HG03354 (cell line): ENCODE measurements around the gene FXYD5.

Experiments
- ATAC-seq: cut with Tn5 transposase; IDR thresholded peaks from one replicate; pipeline ENCODE4 v1.9.1; 2021; ENCODE audit warnings: mild to moderate bottlenecking; ENCODE audit not compliant: unreplicated experiment, poor library complexity, severe bottlenecking

FXYD5 gene

DNA sequence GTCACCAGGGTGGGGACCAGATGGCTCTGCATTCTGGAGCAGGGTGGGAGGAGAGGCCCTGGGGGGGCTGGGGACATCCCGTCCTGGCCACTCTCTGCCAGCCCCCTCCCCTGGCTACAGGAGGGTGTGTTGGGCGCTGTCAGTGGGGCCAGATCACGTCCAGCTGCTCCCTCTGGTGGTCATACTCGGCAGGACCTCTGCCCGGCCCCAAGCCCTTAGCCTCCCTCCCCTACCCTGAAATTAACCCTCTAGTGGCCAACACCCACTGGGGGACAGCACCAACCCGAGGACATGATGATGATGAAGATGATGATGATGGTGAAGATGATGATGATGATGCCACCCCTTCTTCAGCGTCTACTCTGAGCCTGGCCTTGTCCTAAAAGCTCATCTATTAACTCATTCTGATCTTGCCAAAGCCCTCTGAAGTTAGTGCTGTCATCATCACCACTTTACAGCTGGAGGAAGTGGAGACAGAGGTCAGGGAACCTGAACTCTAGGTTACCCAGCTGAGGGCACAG lies 19.1 kb upstream of the FXYD5 start:
- ATAC-seq, result peak; percentile 58

DNA sequence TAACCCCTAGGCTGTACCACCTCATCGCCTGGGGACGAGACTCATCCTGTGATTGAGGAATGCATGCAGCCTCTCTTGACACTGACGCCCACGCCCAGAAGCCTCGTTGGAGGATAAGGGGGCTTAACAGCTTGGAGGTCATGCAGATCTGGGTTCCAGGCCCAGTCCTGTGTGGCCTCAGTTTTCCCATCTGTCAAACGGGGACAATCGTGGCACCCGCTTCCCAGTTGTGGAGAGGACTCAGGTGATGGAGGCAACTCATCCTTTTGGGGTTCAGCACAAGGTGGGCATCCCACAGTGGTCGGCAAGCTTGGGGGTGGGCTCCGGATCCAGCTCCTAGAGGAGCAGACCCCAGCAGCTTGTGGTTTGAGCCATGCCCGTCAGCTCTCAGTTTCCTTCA lies 18.3 kb upstream of the FXYD5 start:
- ATAC-seq, result no peak

GRCh38 chr19:35136977-35137702 lies 17.4 kb upstream of the FXYD5 start:
- no peak for ATAC-seq

DNA sequence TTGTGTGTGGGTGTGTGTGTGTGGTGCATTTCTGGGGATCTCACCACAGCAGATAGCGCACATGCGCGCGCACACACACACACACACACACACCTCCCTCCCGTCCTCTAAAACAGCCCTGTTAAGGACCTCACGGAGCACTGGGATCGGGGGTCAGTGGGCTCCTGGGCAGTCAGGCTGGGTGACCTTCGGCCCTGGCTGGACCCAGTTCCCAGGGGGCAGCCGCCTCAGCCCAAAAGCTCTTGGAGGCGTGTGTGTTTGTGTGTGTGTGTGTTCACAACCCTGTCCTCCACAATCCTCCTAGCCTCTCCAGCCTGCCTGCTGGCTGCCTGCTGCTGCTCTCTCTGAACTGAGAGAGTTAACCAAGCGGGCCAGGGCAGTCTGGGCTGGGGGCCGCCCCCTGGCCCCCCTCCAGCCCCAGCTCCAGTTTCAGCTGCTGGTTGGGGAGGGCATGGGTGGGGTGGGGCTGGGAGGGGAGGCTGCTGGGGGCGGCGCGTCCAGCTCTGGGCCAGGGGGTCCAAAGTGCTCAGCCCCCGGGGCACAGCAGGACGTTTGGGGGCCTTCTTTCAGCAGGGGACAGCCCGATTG lies 16.1 kb upstream of the FXYD5 start, which contains the start of gene FXYD1:
Gene FXYD1 (plus strand): TSS at position 520 of the 588 bp plus-strand sequence. CDS start 1,256 bp downstream, outside the sequence.
- ATAC-seq, result no peak

- ATAC-seq, result no peak
Measured at GRCh38 chr19:35140207-35140961, 14.2 kb upstream of the FXYD5 start.

GRCh38 chr19:35140962-35141836 lies 13.3 kb upstream of the FXYD5 start:
- ATAC-seq, result peak; percentile 71

- ATAC-seq, result peak; percentile 18
Measured at GRCh38 chr19:35141837-35142605, 12.5 kb upstream of the FXYD5 start.

- ATAC-seq, result no peak
Measured at GRCh38 chr19:35142606-35143230, 11.8 kb upstream of the FXYD5 start.

GRCh38 chr19:35143231-35143715 lies 11.3 kb upstream of the FXYD5 start, which contains the start of gene FXYD7:
TSS of gene FXYD7 (plus strand) at chr19:35143255. CDS start at chr19:35143334, 79 bp downstream.
- no peak for ATAC-seq

DNA sequence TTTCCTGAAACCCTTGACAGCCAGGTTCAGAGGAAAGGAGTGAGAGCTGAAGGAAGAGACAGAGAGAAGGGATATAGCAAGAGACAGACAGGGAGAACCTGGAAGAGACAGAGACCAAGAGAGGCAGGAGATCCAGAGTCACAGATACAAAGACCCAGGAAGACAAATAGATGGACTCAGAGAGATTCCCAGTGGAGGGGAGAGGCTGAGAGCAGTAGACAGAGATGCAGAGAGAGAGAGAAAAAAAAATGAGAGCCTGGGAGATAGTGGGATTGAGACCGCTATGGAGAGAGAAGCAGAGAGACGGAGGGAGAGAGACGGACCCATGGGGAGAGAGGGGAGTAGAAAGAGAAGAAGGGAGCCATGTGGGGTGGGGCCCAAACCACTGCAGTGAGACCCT lies 10.7 kb upstream of the FXYD5 start:
- no peak for ATAC-seq

- ATAC-seq, result no peak
Measured at GRCh38 chr19:35144259-35144599, 10.3 kb upstream of the FXYD5 start.

DNA sequence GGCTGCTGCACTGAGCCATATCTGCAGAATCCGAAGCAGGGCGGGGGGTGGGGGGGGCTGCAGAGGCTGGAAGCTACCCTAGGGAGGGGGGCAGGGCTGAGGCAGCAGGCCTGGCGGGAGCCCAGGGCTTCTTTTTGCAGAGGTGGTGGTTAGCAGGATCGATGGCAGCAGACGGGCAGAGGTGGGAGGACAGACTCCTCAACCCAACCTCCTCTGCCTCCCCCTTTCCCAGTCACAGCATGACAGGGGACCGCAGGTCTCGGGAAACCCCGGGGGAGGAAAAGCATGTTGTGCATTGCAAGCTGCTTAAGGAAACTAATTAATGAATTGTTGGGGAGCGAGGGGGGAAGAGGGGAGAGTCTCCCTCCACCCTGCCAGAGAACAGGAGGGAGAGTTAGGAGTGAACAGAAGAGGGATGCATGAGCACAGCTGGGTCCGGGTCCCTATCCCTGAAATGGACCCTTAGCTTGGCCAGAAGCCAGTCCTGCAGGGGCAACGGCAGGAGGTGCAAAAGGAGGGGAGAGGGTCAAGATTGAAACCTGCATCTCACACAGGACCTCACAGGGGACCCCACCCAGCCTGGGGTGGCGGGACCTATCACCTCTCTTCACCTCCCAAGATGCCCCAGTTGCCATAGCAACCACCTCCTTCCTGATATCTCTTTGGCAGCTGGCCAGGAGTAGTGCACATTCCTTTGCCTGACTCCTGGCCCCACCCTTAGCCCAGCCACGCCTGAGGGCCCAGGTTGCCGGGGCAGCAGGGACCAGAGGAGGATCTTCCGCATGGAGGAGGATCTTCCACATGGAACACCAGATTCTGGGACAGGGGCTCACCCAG lies 9.7 kb upstream of the FXYD5 start:
- ATAC-seq, result no peak

DNA sequence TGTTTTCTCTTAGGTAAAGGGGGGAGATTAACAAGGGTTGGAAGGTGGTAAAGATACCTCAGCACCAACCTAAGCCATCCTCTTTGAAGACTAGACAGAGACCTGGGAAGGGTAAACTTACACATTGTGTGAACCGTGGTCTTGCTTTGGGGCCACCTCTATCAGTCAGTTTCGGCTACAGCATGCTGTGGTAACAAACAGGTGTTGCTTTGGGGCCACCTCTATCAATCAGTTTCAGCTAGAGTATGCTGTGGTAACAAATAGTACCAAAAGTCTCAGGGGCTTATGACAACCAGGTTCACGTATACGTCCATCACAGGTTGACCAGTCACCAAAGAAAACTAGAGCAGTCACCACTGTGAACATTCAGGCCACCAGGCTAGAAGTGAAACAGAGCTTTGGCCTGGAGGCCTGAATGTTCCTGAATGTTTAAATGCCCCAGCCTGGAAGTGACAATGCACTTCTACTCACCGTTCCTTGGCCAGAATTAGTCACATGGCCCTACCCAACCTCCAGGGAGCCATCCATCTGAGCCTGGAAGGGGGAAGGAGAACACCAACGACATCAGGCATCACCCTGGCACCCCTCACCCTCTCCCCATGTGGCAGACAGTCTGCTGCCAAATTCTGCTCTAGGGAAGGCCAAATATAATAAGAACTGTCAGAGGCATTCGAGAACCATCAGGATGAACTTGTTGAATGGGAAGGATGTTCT lies 7.6 kb upstream of the FXYD5 start:
- ATAC-seq, result no peak

GRCh38 chr19:35149463-35149862 lies 5.1 kb upstream of the FXYD5 start:
- no peak for ATAC-seq

DNA sequence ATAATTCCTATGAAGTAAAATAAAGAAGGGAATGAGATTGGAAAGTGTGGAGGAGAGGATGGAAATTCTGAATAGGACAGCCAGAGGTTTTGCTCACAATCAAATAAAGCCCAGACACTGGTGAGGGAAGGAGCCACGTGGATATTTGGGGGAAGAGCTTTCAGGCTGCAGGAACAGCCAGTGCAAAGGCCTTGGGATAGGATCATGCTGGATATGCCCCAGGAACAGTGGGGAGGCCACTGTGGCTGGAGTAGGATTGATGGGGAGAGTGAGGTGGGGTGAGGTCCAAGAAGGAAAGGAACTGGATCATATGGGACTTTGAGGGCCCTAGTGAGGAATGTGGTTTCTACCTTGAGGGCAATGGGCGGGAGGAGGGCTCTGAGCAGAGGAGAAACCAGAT lies 4.1 kb upstream of the FXYD5 start:
- no peak for ATAC-seq

- ATAC-seq, result no peak
Measured at GRCh38 chr19:35151273-35152065, 3.1 kb upstream of the FXYD5 start.
